C4-2B (cell line): ENCODE measurements around the gene OXSR1.

Experiments
- CTCF ChIP-seq: fragments of 450-650 bp; conservative IDR thresholded peaks from 2 replicates; pipeline ENCODE4 v1.5.1; 2017; ENCODE audit warnings: mild to moderate bottlenecking
- ZFX ChIP-seq: fragments of 450-650 bp; IDR thresholded peaks from 2 replicates; pipeline ENCODE4 v1.6.1; 2017

GRCh38 chr3:38254872-38255271, 89.5 kb downstream of the OXSR1 start:
- TF ChIP-seq CTCF (no peak), ZFX (no peak)
